ENCODE data around the gene ZNF200.

GRCh38 chr16:3248596-3248995 is 13.6 kb upstream of the ZNF200 start:
- no peak for TF ChIP-seq POLR2A (IDR thresholded peaks at IDR 0.05)
- TF ChIP-seq, protein P1, sequence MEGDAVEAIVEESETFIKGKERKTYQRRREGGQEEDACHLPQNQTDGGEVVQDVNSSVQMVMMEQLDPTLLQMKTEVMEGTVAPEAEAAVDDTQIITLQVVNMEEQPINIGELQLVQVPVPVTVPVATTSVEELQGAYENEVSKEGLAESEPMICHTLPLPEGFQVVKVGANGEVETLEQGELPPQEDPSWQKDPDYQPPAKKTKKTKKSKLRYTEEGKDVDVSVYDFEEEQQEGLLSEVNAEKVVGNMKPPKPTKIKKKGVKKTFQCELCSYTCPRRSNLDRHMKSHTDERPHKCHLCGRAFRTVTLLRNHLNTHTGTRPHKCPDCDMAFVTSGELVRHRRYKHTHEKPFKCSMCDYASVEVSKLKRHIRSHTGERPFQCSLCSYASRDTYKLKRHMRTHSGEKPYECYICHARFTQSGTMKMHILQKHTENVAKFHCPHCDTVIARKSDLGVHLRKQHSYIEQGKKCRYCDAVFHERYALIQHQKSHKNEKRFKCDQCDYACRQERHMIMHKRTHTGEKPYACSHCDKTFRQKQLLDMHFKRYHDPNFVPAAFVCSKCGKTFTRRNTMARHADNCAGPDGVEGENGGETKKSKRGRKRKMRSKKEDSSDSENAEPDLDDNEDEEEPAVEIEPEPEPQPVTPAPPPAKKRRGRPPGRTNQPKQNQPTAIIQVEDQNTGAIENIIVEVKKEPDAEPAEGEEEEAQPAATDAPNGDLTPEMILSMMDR (IDR thresholded peaks at IDR 0.05) = no peak
